ENCODE data around the gene HLCS. TPM values are rescaled to one million over a fixed set of nuclear protein-coding genes. Genes with fewer than 3 reads are reported as not detected.

HLCS gene
- total and polyA plus RNA-seq, 2 of the 8 experiments (the other 6 are each of a cell fraction or from before 2014, with no cell fraction given), result 4.7 to 12.2 TPM

DNA sequence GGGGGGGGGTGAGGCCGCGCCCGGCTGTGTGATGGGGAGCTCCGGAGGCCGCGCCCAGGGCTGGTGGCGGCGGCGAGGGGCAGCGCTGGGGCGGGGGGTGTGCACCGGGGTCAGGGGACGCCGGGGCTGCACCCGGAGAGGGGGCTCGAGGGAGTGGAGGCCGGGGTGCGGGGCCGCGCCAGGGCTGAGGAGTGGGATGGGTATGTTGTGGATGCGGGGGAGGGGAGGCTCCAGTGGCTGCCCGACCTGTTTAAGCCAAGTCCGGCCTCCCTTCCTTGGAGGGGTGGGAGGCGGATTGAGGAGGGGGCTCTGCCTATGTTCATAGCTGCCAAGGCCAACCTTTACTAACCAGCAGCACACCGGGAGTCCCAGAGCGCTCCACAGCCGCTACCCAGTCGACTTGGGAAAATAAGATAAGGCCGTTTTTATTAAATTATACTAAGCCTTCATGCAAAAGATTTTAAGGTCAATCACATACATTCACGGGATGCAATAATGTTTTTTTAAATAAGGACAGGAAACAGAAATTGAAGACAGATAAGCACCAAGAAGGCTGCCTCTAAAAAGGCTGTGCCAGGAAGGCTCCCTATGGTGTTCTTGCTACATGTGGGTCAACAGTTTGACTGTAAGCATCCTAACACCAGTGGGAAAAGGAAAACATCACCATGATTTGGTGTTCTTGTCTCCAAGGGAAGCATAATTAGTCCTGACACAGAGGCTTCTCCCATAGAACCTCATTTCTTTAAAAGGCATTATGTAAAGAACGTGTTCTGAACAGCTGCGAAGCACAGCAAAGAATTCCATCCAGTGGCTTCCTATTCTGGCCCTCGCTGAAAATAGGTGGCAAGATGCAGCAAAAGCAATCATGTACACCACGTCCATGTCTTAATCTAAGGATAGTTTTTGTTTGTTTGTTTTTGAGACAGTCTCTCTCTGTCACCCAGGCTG, 626 bp upstream of the HLCS start:
- Histone ChIP-seq H3K23me2 (ENCODE audit: low read depth, low read length) (peaks cover 3% of the 10 kb centered on the region; the same call in 1 of the 2 replicates), H3K27me3 (replicated peaks in 1 of 4; ENCODE audit: control insufficient read depth in 3 of 4, extremely low read depth in 1 of 4, insufficient read depth in 3 of 4, low read length in 3 of 4) (no peaks in the 10 kb centered on the region), H3K79me1 (ENCODE audit: low read depth, low read length) (no peaks in the 10 kb centered on the region), H3K27ac (ENCODE audit: low read depth, low read length) (no peak overlapping the region; the same call in 1 of the 2 replicates), H2BK20ac (ENCODE audit: low read length) (no peak overlapping the region), H2BK120ac (replicated peaks; ENCODE audit: low read depth, low read length) (peak overlapping the region; percentile 13), H3K9ac (replicated peaks in 1 of 4; ENCODE audit: extremely low read depth in 1 of 4, low read depth in 3 of 4, low read length in 3 of 4) (peak overlapping the region in 3 of 4 experiments; percentile 6 to 57 (median 55); a peak in 3 of 7 replicates), H3K56ac (replicated peaks; ENCODE audit: insufficient read length, low read depth, low read length) (no peak overlapping the region), H4K5ac (ENCODE audit: insufficient read length, low read depth, low read length) (no peak overlapping the region), H3K4me3 (ENCODE audit: extremely low read depth in 1 of 4, insufficient read depth in 2 of 4, low read depth in 3 of 4, low read length in 4 of 4) (peak overlapping the region; percentile 46 to 66 (median 58)), H3K14ac (ENCODE audit: insufficient read length) (no peak overlapping the region), H4K91ac (replicated peaks; ENCODE audit: insufficient read length, low read length) (no peak overlapping the region), H3K36me3 (ENCODE audit: control insufficient read depth in 2 of 4, insufficient read depth in 4 of 4, low read length in 3 of 4) (no peaks in the 10 kb centered on the region), H4K20me1 (replicated peaks in 1 of 2; ENCODE audit: control insufficient read depth in 1 of 2, insufficient read depth in 2 of 2, low read length in 2 of 2) (no peaks in the 10 kb centered on the region), H2BK15ac (ENCODE audit: low read length) (no peak overlapping the region), H2AFZ (ENCODE audit: low read length) (no peak overlapping the region), H2BK5ac (ENCODE audit: low read depth, low read length) (no peak overlapping the region), H3K4ac (replicated peaks; ENCODE audit: insufficient read length, low read depth, low read length) (no peak overlapping the region), H3K4me1 (replicated peaks in 1 of 4; ENCODE audit: control insufficient read depth in 3 of 4, insufficient read depth in 4 of 4, low read length in 3 of 4) (peaks cover 0 to 6% (median 1%) of the 10 kb centered on the region in 4 experiments; a peak in 3 of 7 replicates), H2BK12ac (ENCODE audit: low read depth, low read length) (0 out of 2 replicates have a peak overlapping the region, but pooled peaks have one; percentile 27), H3K18ac (ENCODE audit: extremely low read depth, low read length) (no peak overlapping the region; the same call in 1 of the 2 replicates), H3K23ac (ENCODE audit: insufficient read length) (no peak overlapping the region), H3K79me2 (ENCODE audit: control insufficient read depth in 1 of 2, insufficient read depth in 2 of 2, low read length in 2 of 2) (no peaks in the 10 kb centered on the region), H3K9me3 (ENCODE audit: insufficient read depth in 2 of 2, low read depth in 1 of 2, low read length in 1 of 2) (no peaks in the 10 kb centered on the region), H4K8ac (ENCODE audit: extremely low read depth, insufficient read depth, low read length) (0 out of 2 replicates have a peak overlapping the region, but pooled peaks have one; percentile 22), H3K4me2 (ENCODE audit: insufficient read depth in 1 of 2, low read depth in 2 of 2, low read length in 2 of 2) (peak overlapping the region; percentile 49 to 70), H2AK5ac (ENCODE audit: low read depth, low read length) (no peak overlapping the region)
- CTCF ChIA-PET (ENCODE audit: partially characterized antibody), result interaction anchor here (0.9 to 6.0 kb wide), 3 partner anchors 8 to 26 kb away, joined by 3 to 42 read pairs (median 6); no protein-coding TSS in a partner anchor
- peak; percentile 30 for TF ChIP-seq PHF8 (conservative IDR thresholded peaks at IDR 0.05; ENCODE audit: low read depth, low read length)
- TF ChIP-seq, protein P1, sequence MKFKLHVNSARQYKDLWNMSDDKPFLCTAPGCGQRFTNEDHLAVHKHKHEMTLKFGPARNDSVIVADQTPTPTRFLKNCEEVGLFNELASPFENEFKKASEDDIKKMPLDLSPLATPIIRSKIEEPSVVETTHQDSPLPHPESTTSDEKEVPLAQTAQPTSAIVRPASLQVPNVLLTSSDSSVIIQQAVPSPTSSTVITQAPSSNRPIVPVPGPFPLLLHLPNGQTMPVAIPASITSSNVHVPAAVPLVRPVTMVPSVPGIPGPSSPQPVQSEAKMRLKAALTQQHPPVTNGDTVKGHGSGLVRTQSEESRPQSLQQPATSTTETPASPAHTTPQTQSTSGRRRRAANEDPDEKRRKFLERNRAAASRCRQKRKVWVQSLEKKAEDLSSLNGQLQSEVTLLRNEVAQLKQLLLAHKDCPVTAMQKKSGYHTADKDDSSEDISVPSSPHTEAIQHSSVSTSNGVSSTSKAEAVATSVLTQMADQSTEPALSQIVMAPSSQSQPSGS (IDR thresholded peaks at IDR 0.05; ENCODE audit: low read length), result no peak
- DNase-seq (ENCODE audit: low read depth in 1 of 2, low spot score in 2 of 2) (peak in 1 of 2 experiments; percentile 65), FAIRE-seq (no peak)
- WGBS, 2 experiments (ENCODE audit: extremely low coverage in 1 of 2, insufficient coverage in 1 of 2, insufficient read length in 1 of 2, insufficient replicate concordance in 2 of 2, low coverage in 1 of 2, low lambda C conversion rate in 2 of 2, missing lambda C conversion rate in 1 of 2), result 41% methylated on average over 12 of the region's 34 CpGs; no CpG with 5 or more reads in 1 of the 2 experiments
- POLR2A ChIA-PET (ENCODE audit: partially characterized antibody), result interaction anchor here (0.6 to 3.0 kb wide), 7 partner anchors 8 to 782 kb away, joined by 3 to 10 read pairs (median 4); partner anchors contain the start of gene RIPPLY3

Data from H1 (cell line).